Liver (tissue), 9 donors: ENCODE measurements around the gene KDELR1. TPM values are rescaled to one million over a fixed set of nuclear protein-coding genes. Genes with fewer than 3 reads are reported as not detected.

ENCODE experiments used
- DNase-seq: peaks from one replicate; pipeline ENCODE4 v3.0.0-alpha.2; 2017; ENCODE audit warnings: low spot score
- H3K27ac ChIP-seq, 2 donors: one replicate each; pipeline ENCODE4 v1.7.0; 2013; ENCODE audit warnings: inconsistent platforms in 2 of 2, low read length in 2 of 2, control low read depth in 1 of 2, low read depth in 1 of 2, mild to moderate bottlenecking in 1 of 2
- H3K27me3 ChIP-seq, 4 donors: one replicate each; pipeline versions ENCODE4 v1.6.1 to v1.7.0; 2013; ENCODE audit warnings: low read length in 3 of 4, inconsistent platforms in 1 of 4, mild to moderate bottlenecking in 1 of 4, moderate library complexity in 1 of 4; ENCODE audit not compliant: control insufficient read depth in 4 of 4, insufficient read depth in 4 of 4
- H3K36me3 ChIP-seq, 4 donors: one replicate each; pipeline versions ENCODE4 v1.6.1 to v1.7.0; 2013; ENCODE audit warnings: low read length in 3 of 4, mild to moderate bottlenecking in 3 of 4, low read depth in 1 of 4, moderate library complexity in 1 of 4; ENCODE audit not compliant: control insufficient read depth in 4 of 4, insufficient read depth in 3 of 4
- H3K4me1 ChIP-seq, 4 donors: one replicate each; pipeline versions ENCODE4 v1.6.1 to v1.7.0; 2013; ENCODE audit warnings: low read length in 3 of 4, mild to moderate bottlenecking in 3 of 4, moderate library complexity in 1 of 4; ENCODE audit not compliant: control insufficient read depth in 4 of 4, insufficient read depth in 4 of 4
- H3K4me3 ChIP-seq, 3 donors: one replicate each; pipeline versions ENCODE4 v1.6.1 to v1.7.0; 2013; ENCODE audit warnings: low read length in 3 of 3, control low read depth in 1 of 3, low read depth in 1 of 3, mild to moderate bottlenecking in 1 of 3
- H3K9ac ChIP-seq, 2 donors: one replicate each; pipeline ENCODE4 v1.7.0; 2013; ENCODE audit warnings: low read length in 2 of 2, mild to moderate bottlenecking in 2 of 2, moderate library complexity in 2 of 2, control low read depth in 1 of 2, low read depth in 1 of 2
- H3K9me3 ChIP-seq, 4 donors: one replicate each; pipeline versions ENCODE4 v1.6.1 to v1.7.0; 2013; ENCODE audit warnings: low read length in 3 of 4; ENCODE audit not compliant: control insufficient read depth in 4 of 4
- FOXA1 ChIP-seq: IDR thresholded peaks from 2 replicates; pipeline ENCODE4 v1.6.1; 2016; ENCODE audit warnings: antibody characterized with exemption
- FOXA2 ChIP-seq: IDR thresholded peaks from 2 replicates; pipeline ENCODE4 v1.6.1; 2016; ENCODE audit warnings: antibody characterized with exemption
- GABPA ChIP-seq, 2 donors: IDR thresholded peaks in 1 of 2; conservative IDR thresholded peaks in 1 of 2; 2 replicates each; pipeline ENCODE4 v1.6.1; 2016; ENCODE audit warnings: antibody characterized with exemption in 2 of 2, mild to moderate bottlenecking in 1 of 2, moderate library complexity in 1 of 2
- HNF4A ChIP-seq, 2 donors: conservative IDR thresholded peaks; 2 replicates each; pipeline ENCODE4 v1.6.1; 2016; ENCODE audit warnings: antibody characterized with exemption in 2 of 2, mild to moderate bottlenecking in 2 of 2
- HNF4G ChIP-seq: IDR thresholded peaks from 2 replicates; pipeline ENCODE4 v1.6.1; 2016; ENCODE audit warnings: antibody characterized with exemption
- JUND ChIP-seq, 2 donors: IDR thresholded peaks; 2 replicates each; pipeline ENCODE4 v1.6.1; 2016; ENCODE audit warnings: antibody characterized with exemption in 2 of 2
- NR2F2 ChIP-seq: IDR thresholded peaks from 2 replicates; pipeline ENCODE4 v1.6.1; 2016; ENCODE audit warnings: antibody characterized with exemption
- RAD21 ChIP-seq, 2 donors: IDR thresholded peaks; 2 replicates each; pipeline ENCODE4 v1.6.1; 2016; ENCODE audit warnings: antibody characterized with exemption in 2 of 2, mild to moderate bottlenecking in 2 of 2
- SP1 ChIP-seq: IDR thresholded peaks from 2 replicates; pipeline ENCODE4 v1.6.1; 2018; ENCODE audit warnings: antibody characterized with exemption, mild to moderate bottlenecking
- YY1 ChIP-seq: IDR thresholded peaks from 2 replicates; pipeline ENCODE4 v1.6.1; 2016; ENCODE audit warnings: antibody characterized with exemption, mild to moderate bottlenecking
- WGBS: extraction: QIAGEN DNeasy Blood & Tissue Kit; methylation state at CpG from one replicate; pipeline ENCODE4 v1.1.7; 2013; 5-methylcytosine and 5-hydroxymethylcytosine counted together
- polyA plus RNA-seq, 2 donors: library from polyadenylated mRNA; stranded (reverse) in 1 of 2; unstranded in 1 of 2; fragments of 200-250 nt in 1 of 2; fragments of >200 nt in 1 of 2; fragmentation: Nextera tagmentation in 1 of 2; extraction: Ambion mirVana in 1 of 2; gene quantifications; one replicate each; pipeline versions ENCODE4 v1.2.1 to v1.2.3, GENCODE V29; 2013 to 2015
- total RNA-seq, 2 donors: library from RNA; depleted of rRNA; stranded (reverse); fragments of >200 nt; gene quantifications; one replicate each; pipeline ENCODE4 v1.2.3, GENCODE V29; 2014
- TF ChIP-seq, protein P1 (sequence below): IDR thresholded peaks from 2 replicates; pipeline ENCODE4 v1.6.1; 2016; ENCODE audit warnings: antibody characterized with exemption
- TF ChIP-seq, protein P2 (sequence below): IDR thresholded peaks from 2 replicates; pipeline ENCODE4 v1.6.1; 2016; ENCODE audit warnings: antibody characterized with exemption
- TF ChIP-seq, protein P3 (sequence below): IDR thresholded peaks from 2 replicates; pipeline ENCODE4 v1.6.1; 2016; ENCODE audit warnings: antibody characterized with exemption
- TF ChIP-seq, protein P4 (sequence below): IDR thresholded peaks from 2 replicates; pipeline ENCODE4 v1.6.1; 2016; ENCODE audit warnings: antibody characterized with exemption, mild to moderate bottlenecking
- donor health status: healthy.
- donor health status: healthy.
- donor health status: healthy.
- donor health status: healthy.
- donor health status: healthy.

KDELR1 gene
- total and polyA plus RNA-seq, 4 donors: 32.3 to 94.9 (median 47.0) TPM

DNA sequence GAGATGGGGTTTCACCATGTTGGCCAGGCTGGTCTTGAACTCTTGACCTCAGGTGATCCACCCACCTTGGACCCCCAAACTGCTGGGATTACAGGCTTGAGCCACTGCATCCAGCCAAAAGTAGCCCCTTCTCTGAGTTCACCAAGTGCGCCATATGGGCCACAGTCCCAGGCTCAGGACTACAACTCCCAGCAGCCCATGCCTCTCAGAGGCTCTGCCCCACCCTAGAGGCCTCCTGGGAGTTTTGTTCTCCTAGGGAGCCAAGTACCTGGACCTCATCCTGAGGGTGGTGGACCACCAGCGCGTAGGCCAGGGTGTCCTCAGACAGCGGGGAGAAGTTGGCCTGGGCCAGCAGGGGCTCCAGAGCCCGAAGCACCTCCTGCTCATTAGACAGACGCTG is 46.5 kb downstream of the KDELR1 start:
- no peak for TF ChIP-seq HNF4A (conservative IDR thresholded peaks at IDR 0.05)
- no peak for TF ChIP-seq GABPA (IDR thresholded peaks at IDR 0.05 in 1 of 2, conservative IDR thresholded peaks at IDR 0.05 in 1 of 2)
- no peak for TF ChIP-seq SP1
- Histone ChIP-seq H3K27ac (no peak overlapping the region), H3K4me3 (no peak overlapping the region), H3K27me3 (no peaks in the 10 kb centered on the region), H3K36me3 (peaks cover 0 to 8% (median 4%) of the 10 kb centered on the region in 4 donors), H3K9ac (no peak overlapping the region), H3K4me1 (no peaks in the 10 kb centered on the region), H3K9me3 (no peaks in the 10 kb centered on the region)
- WGBS: 97% methylated on average over 6 of the region's 6 CpGs
- DNase-seq: no peak

DNA sequence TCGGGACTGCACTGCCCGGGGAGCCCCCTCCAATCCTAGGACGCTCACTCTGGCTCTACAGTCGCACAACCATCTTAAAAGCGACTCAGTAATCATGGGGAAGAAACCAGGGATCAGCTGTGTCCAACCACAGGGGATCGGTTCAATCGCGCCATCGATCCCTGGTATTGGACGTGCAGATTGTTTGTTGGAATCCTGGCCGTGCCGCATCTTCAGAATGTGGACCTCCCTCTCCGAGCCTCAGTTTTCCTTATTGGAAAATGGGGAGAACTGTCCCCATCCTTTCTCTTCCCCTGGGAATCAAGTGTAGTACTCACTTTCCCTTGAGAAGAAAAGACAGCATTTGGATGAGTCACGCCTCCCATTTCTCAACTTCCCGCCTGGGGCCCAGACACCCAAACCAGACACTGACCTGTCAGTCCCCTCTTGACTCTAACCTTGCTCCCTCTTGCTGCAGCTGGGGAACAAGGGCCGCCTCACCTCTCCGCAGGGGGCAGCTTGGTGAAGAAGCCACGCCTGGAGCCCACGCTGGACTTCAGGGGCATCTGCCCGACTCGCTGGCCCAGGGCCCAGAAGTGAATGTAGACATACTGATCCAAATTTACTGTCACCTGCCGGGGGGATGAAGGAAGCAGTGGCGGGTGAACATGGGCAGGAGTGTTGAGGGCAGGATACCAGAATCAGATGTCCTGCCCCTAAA is 48.4 kb downstream of the KDELR1 start:
- no peaks in the 10 kb centered on the region for H3K9me3 ChIP-seq
- WGBS: 97% methylated on average over 23 of the region's 23 CpGs
- no peaks in the 10 kb centered on the region for H3K4me1 ChIP-seq
- no peak overlapping the region for H3K4me3 ChIP-seq
- H3K36me3 ChIP-seq: peaks cover 0 to 8% (median 4%) of the 10 kb centered on the region in 4 donors
- TF ChIP-seq GABPA (IDR thresholded peaks at IDR 0.05 in 1 of 2, conservative IDR thresholded peaks at IDR 0.05 in 1 of 2) (no peak), FOXA1 (no peak), SP1 (no peak), YY1 (no peak), RAD21 (IDR thresholded peaks at IDR 0.05) (no peak), NR2F2 (no peak), JUND (IDR thresholded peaks at IDR 0.05) (no peak), HNF4G (no peak), FOXA2 (no peak)
- TF ChIP-seq, protein P1, sequence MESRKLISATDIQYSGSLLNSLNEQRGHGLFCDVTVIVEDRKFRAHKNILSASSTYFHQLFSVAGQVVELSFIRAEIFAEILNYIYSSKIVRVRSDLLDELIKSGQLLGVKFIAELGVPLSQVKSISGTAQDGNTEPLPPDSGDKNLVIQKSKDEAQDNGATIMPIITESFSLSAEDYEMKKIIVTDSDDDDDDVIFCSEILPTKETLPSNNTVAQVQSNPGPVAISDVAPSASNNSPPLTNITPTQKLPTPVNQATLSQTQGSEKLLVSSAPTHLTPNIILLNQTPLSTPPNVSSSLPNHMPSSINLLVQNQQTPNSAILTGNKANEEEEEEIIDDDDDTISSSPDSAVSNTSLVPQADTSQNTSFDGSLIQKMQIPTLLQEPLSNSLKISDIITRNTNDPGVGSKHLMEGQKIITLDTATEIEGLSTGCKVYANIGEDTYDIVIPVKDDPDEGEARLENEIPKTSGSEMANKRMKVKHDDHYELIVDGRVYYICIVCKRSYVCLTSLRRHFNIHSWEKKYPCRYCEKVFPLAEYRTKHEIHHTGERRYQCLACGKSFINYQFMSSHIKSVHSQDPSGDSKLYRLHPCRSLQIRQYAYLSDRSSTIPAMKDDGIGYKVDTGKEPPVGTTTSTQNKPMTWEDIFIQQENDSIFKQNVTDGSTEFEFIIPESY: no peak
- TF ChIP-seq, protein P2, sequence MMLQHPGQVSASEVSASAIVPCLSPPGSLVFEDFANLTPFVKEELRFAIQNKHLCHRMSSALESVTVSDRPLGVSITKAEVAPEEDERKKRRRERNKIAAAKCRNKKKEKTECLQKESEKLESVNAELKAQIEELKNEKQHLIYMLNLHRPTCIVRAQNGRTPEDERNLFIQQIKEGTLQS: no peak
- TF ChIP-seq, protein P3, sequence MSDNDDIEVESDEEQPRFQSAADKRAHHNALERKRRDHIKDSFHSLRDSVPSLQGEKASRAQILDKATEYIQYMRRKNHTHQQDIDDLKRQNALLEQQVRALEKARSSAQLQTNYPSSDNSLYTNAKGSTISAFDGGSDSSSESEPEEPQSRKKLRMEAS: no peak
- TF ChIP-seq, protein P4, sequence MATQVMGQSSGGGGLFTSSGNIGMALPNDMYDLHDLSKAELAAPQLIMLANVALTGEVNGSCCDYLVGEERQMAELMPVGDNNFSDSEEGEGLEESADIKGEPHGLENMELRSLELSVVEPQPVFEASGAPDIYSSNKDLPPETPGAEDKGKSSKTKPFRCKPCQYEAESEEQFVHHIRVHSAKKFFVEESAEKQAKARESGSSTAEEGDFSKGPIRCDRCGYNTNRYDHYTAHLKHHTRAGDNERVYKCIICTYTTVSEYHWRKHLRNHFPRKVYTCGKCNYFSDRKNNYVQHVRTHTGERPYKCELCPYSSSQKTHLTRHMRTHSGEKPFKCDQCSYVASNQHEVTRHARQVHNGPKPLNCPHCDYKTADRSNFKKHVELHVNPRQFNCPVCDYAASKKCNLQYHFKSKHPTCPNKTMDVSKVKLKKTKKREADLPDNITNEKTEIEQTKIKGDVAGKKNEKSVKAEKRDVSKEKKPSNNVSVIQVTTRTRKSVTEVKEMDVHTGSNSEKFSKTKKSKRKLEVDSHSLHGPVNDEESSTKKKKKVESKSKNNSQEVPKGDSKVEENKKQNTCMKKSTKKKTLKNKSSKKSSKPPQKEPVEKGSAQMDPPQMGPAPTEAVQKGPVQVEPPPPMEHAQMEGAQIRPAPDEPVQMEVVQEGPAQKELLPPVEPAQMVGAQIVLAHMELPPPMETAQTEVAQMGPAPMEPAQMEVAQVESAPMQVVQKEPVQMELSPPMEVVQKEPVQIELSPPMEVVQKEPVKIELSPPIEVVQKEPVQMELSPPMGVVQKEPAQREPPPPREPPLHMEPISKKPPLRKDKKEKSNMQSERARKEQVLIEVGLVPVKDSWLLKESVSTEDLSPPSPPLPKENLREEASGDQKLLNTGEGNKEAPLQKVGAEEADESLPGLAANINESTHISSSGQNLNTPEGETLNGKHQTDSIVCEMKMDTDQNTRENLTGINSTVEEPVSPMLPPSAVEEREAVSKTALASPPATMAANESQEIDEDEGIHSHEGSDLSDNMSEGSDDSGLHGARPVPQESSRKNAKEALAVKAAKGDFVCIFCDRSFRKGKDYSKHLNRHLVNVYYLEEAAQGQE: no peak
- H3K9ac ChIP-seq: no peak overlapping the region
- no peaks in the 10 kb centered on the region for H3K27me3 ChIP-seq
- no peak for DNase-seq
- no peak overlapping the region for H3K27ac ChIP-seq
